ENCODE data around the gene SLC9C1. TPM values are rescaled to one million over a fixed set of nuclear protein-coding genes. Genes with fewer than 3 reads are reported as not detected.

SLC9C1 gene
- polyA plus RNA-seq, 1 donor (not counting 4 experiments of a cell fraction or from before 2014, with no cell fraction given) = not detected

- TF ChIP-seq EZH2 (IDR thresholded peaks at IDR 0.05; ENCODE audit: low read length) = no peak
- no peak for TF ChIP-seq CTCF (optimal IDR thresholded peaks at IDR 0.05 in 1 of 3, IDR thresholded peaks at IDR 0.05 in 1 of 3, conservative IDR thresholded peaks at IDR 0.05 in 1 of 3; ENCODE audit: extremely low read depth in 1 of 3, insufficient read depth in 2 of 3, low read length in 3 of 3)
- H3K4me3 ChIP-seq (ENCODE audit: control insufficient read depth in 2 of 3, extremely low read depth in 1 of 3, insufficient read depth in 2 of 3, low read depth in 1 of 3, low read length in 3 of 3) = no peak overlapping the region
- H3K27me3 ChIP-seq (ENCODE audit: control insufficient read depth, extremely low read depth, insufficient read depth, low read length) = no peaks in the 10 kb centered on the region
- peaks cover 2% of the 10 kb centered on the region for H3K4me1 ChIP-seq (ENCODE audit: control insufficient read depth, extremely low read depth, insufficient read depth, low read length)
- H3K36me3 ChIP-seq (ENCODE audit: control insufficient read depth in 2 of 2, extremely low read depth in 1 of 2, insufficient read depth in 2 of 2, low read length in 2 of 2) = no peaks in the 10 kb centered on the region
- no peaks in the 10 kb centered on the region for H4K20me1 ChIP-seq (ENCODE audit: control insufficient read depth, extremely low read depth, insufficient read depth, low read length)
- no peaks in the 10 kb centered on the region for H3K79me2 ChIP-seq (ENCODE audit: control insufficient read depth, insufficient read depth, low read length)
- no peaks in the 10 kb centered on the region for H3K9me1 ChIP-seq (ENCODE audit: control insufficient read depth, extremely low read depth, insufficient read depth, low read length)
- FAIRE-seq = no peak
- no peak overlapping the region for H2AFZ ChIP-seq (ENCODE audit: control insufficient read depth, low read length)
- H3K27ac ChIP-seq (ENCODE audit: control insufficient read depth, insufficient read depth, low read length) = no peak overlapping the region
- dilution Hi-C loops (cut with MboI; ENCODE audit: extremely low pct_ligation_motif_present, low sequenced_read_pairs) = no loop called here
- H3K9me3 ChIP-seq (ENCODE audit: control insufficient read depth, low read depth, low read length) = no peaks in the 10 kb centered on the region
- DNase-seq (ENCODE audit: low read depth, low spot score) = no peak
- H3K4me2 ChIP-seq (ENCODE audit: control insufficient read depth, extremely low read depth, insufficient read depth, low read depth, low read length) = no peak overlapping the region
- H3K9ac ChIP-seq (ENCODE audit: control insufficient read depth, extremely low read depth, insufficient read depth, low read length) = no peak overlapping the region
Measured at GRCh38 chr3:112307557-112307956, 13.5 kb upstream of the SLC9C1 start.

- no peak overlapping the region for H3K27ac ChIP-seq (ENCODE audit: control insufficient read depth, insufficient read depth, low read length)
- peaks cover 2% of the 10 kb centered on the region for H3K4me1 ChIP-seq (ENCODE audit: control insufficient read depth, extremely low read depth, insufficient read depth, low read length)
- no peaks in the 10 kb centered on the region for H4K20me1 ChIP-seq (ENCODE audit: control insufficient read depth, extremely low read depth, insufficient read depth, low read length)
- no peaks in the 10 kb centered on the region for H3K9me3 ChIP-seq (ENCODE audit: control insufficient read depth, low read depth, low read length)
- no peak for FAIRE-seq
- no peak overlapping the region for H3K9ac ChIP-seq (ENCODE audit: control insufficient read depth, extremely low read depth, insufficient read depth, low read length)
- no peaks in the 10 kb centered on the region for H3K9me1 ChIP-seq (ENCODE audit: control insufficient read depth, extremely low read depth, insufficient read depth, low read length)
- TF ChIP-seq EZH2 (IDR thresholded peaks at IDR 0.05; ENCODE audit: low read length) (no peak), CTCF (optimal IDR thresholded peaks at IDR 0.05 in 1 of 3, IDR thresholded peaks at IDR 0.05 in 1 of 3, conservative IDR thresholded peaks at IDR 0.05 in 1 of 3; ENCODE audit: extremely low read depth in 1 of 3, insufficient read depth in 2 of 3, low read length in 3 of 3) (no peak)
- H2AFZ ChIP-seq (ENCODE audit: control insufficient read depth, low read length) = no peak overlapping the region
- H3K79me2 ChIP-seq (ENCODE audit: control insufficient read depth, insufficient read depth, low read length) = no peaks in the 10 kb centered on the region
- DNase-seq (ENCODE audit: low read depth, low spot score) = no peak
- no peaks in the 10 kb centered on the region for H3K36me3 ChIP-seq (ENCODE audit: control insufficient read depth in 2 of 2, extremely low read depth in 1 of 2, insufficient read depth in 2 of 2, low read length in 2 of 2)
- no peak overlapping the region for H3K4me2 ChIP-seq (ENCODE audit: control insufficient read depth, extremely low read depth, insufficient read depth, low read depth, low read length)
- no peaks in the 10 kb centered on the region for H3K27me3 ChIP-seq (ENCODE audit: control insufficient read depth, extremely low read depth, insufficient read depth, low read length)
- dilution Hi-C loops (cut with MboI; ENCODE audit: extremely low pct_ligation_motif_present, low sequenced_read_pairs) = no loop called here
- H3K4me3 ChIP-seq (ENCODE audit: control insufficient read depth in 2 of 3, extremely low read depth in 1 of 3, insufficient read depth in 2 of 3, low read depth in 1 of 3, low read length in 3 of 3) = no peak overlapping the region
Measured at GRCh38 chr3:112306825-112307224, 12.8 kb upstream of the SLC9C1 start.

All from keratinocyte (primary cell).